GM21737 (cell line): Measurements from ENCODE around the gene SMO.
"Not testable (repeated sequence)": the region's sequence is repeated elsewhere in the genome, so short reads cannot be mapped to it uniquely, and the experiment has no call there.

Experiments used
- ATAC-seq: cut with Tn5 transposase; IDR thresholded peaks from one replicate; pipeline ENCODE4 v1.9.1; 2021; ENCODE audit warnings: mild to moderate bottlenecking, moderate library complexity; ENCODE audit not compliant: unreplicated experiment

The SMO gene

GRCh38 chr7:129169171-129169671 lies 19.2 kb upstream of the SMO start:
- ATAC-seq = no peak

- ATAC-seq = peak; percentile 51
Observed at GRCh38 chr7:129169686-129170440, 18.6 kb upstream of the SMO start.

- no peak for ATAC-seq
Observed at GRCh38 chr7:129170441-129171021, 17.9 kb upstream of the SMO start.

GRCh38 chr7:129173861-129174260 lies 14.6 kb upstream of the SMO start:
- ATAC-seq = not testable (repeated sequence)

GRCh38 chr7:129176916-129177710 lies 11.3 kb upstream of the SMO start:
- no peak for ATAC-seq

- no peak for ATAC-seq
Observed at GRCh38 chr7:129184981-129185670, 3.3 kb upstream of the SMO start.

- ATAC-seq = no peak
Observed at GRCh38 chr7:129186749-129187260, 1.6 kb upstream of the SMO start.

GRCh38 chr7:129187681-129188371 lies 607 bp upstream of the SMO start:
- no peak for ATAC-seq

GRCh38 chr7:129188892-129189660 lies 643 bp downstream of the SMO start:
- no peak for ATAC-seq

- ATAC-seq = no peak
Observed at GRCh38 chr7:129189661-129190310, 1.4 kb downstream of the SMO start.

GRCh38 chr7:129191272-129191671 lies 2.8 kb downstream of the SMO start:
- no peak for ATAC-seq

- ATAC-seq = no peak
Observed at GRCh38 chr7:129193892-129194291, 5.5 kb downstream of the SMO start.

- ATAC-seq = no peak
Observed at GRCh38 chr7:129197771-129198170, 9.3 kb downstream of the SMO start.

- ATAC-seq = no peak
Observed at GRCh38 chr7:129199406-129199805, 11.0 kb downstream of the SMO start.

- ATAC-seq = no peak
Observed at GRCh38 chr7:129202058-129202777, 13.8 kb downstream of the SMO start.

GRCh38 chr7:129203050-129203741 lies 14.8 kb downstream of the SMO start:
- ATAC-seq = no peak

- no peak for ATAC-seq
Observed at GRCh38 chr7:129205126-129205818, 16.8 kb downstream of the SMO start.
